Heart left ventricle (tissue), 13 donors: ENCODE data around the gene TNK2.

Source experiments
- POLR2A ChIP-seq, 2 donors: fragments of 450-650 bp; IDR thresholded peaks; one replicate each; pipeline ENCODE4 v1.6.1; 2017; ENCODE audit warnings: antibody characterized with exemption in 2 of 2, mild to moderate bottlenecking in 2 of 2, moderate library complexity in 2 of 2
- TF ChIP-seq, protein P1 (sequence below), 12 donors: fragments of 200-600 bp; sonication (generic) in 4 of 12; IDR thresholded peaks; one replicate each; pipeline versions ENCODE4 v1.5.0 to v1.8.0; 2018 to 2022; ENCODE audit warnings: antibody characterized with exemption in 12 of 12, mild to moderate bottlenecking in 5 of 12
- donor health status: ischemic (EF 13 %, LVEDD 7.1; RV severe dilation, severe dysfunction).
- donor health status: DM: no; HTN: yes; CAD: no.
- donor health status: DM: no; HTN: no; CAD: no.
- donor health status: ischemic (EF 25% LVEDD 6.9; RV normal size, moderate dysfunction).
- donor health status: ischemic (EF 25% LVEDD 5.7; RV mildly dilated, moderate dysfunction).
- donor health status: ischemic (EF 35%, LVEDD 5.7; RV mildly dilated, moderate dysfunction).
- donor health status: nonischemic (EF 11% LVEDD 7.7; RV severe dilation, severe dysfunction).
- donor health status: DM: yes; HTN: yes; CAD: no.
- donor health status: PGD.
- donor health status: ischemic (EF 29% LVEDD 5.4; RV normal size, mild dysfunction).
- donor health status: nonischemic (EF 23%, LVEDD 6.1; RV moderate dilation, normal function).

DNA sequence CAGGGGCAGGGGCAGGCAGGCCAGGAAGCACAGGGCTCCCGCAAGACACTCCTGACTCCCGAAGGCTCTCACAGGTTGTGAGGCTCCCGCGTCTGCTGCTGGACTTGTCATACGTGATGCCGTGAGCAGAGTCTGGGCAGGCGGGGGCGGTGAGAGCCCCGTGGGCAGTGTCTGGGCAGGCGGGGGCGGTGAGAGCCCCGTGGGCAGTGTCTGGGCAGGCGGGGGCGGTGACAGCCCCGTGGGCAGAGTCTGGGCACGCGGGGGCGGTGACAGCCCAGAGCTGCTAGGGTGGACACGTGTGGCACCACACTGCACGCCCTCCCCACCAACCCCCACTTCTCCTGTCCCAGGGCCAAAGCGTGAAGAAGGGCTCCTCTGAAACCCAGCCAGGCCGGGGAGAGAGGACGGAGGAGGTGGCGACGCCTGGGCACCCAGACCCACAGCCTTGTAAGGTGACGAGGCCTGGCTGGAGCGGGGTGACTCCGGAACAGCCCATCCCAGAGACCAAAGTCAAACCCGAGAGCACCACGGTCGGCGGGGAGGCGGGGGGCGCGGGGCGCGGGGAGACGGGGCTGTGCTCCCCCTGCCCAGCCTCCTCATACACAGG is 35.0 kb downstream of the TNK2 start:
- no peak for TF ChIP-seq POLR2A (IDR thresholded peaks at IDR 0.05)
- TF ChIP-seq, protein P1, sequence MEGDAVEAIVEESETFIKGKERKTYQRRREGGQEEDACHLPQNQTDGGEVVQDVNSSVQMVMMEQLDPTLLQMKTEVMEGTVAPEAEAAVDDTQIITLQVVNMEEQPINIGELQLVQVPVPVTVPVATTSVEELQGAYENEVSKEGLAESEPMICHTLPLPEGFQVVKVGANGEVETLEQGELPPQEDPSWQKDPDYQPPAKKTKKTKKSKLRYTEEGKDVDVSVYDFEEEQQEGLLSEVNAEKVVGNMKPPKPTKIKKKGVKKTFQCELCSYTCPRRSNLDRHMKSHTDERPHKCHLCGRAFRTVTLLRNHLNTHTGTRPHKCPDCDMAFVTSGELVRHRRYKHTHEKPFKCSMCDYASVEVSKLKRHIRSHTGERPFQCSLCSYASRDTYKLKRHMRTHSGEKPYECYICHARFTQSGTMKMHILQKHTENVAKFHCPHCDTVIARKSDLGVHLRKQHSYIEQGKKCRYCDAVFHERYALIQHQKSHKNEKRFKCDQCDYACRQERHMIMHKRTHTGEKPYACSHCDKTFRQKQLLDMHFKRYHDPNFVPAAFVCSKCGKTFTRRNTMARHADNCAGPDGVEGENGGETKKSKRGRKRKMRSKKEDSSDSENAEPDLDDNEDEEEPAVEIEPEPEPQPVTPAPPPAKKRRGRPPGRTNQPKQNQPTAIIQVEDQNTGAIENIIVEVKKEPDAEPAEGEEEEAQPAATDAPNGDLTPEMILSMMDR (IDR thresholded peaks at IDR 0.05), result no peak
